ENCODE results near the gene CDH22. TPM values are rescaled to one million over a fixed set of nuclear protein-coding genes. Genes with fewer than 3 reads are reported as not detected.

Gene CDH22
- total and polyA plus RNA-seq, 4 donors: 0.03 to 0.25 (median 0.09) TPM

- Histone ChIP-seq H3K27me3 (ENCODE audit: control insufficient read depth in 3 of 3, insufficient read depth in 3 of 3, low read length in 2 of 3) (peaks cover 4 to 36% (median 22%) of the 10 kb centered on the region in 3 donors), H3K27ac (ENCODE audit: low read depth in 1 of 2, low read length in 1 of 2) (no peak overlapping the region)
- 82 to 84% methylated on average over 5 of the region's 5 CpGs for WGBS, 2 donors
Measured at GRCh38 chr20:46302106-46302505, 6.2 kb downstream of the CDH22 start.

DNA sequence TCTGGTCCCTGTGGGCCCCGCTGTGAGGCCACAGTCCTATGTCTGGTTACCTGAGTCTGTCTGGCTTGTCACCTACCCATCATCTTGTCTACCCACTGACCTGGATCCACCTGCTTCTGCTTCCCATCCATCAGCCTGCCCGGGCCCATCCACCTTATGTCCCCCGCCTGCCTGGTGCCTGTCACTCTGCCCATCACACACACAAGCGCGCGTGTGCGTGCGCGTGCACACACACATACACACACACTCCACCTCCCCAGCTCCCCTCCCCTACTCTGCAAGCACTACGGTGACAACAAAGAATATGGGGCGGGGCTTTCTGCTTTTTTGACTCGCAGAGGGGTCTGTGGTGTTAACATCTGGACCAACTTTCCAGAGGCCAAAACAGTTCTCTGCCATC is 8.0 kb downstream of the CDH22 start:
- H3K27me3 ChIP-seq (ENCODE audit: control insufficient read depth in 3 of 3, insufficient read depth in 3 of 3, low read length in 2 of 3): peaks cover 0 to 24% (median 11%) of the 10 kb centered on the region in 3 donors
- H3K4me1 ChIP-seq (ENCODE audit: control insufficient read depth in 5 of 5, insufficient read depth in 5 of 5, low read length in 5 of 5): peaks cover 0 to 9% (median 0%) of the 10 kb centered on the region in 5 donors
- no peak overlapping the region for H3K4me3 ChIP-seq
- no peak for ATAC-seq (ENCODE audit: insufficient read depth, low FRiP score)
- WGBS, 2 donors: 83 to 88% methylated on average over 12 of the region's 12 CpGs
- H3K36me3 ChIP-seq (ENCODE audit: control insufficient read depth in 4 of 4, insufficient read depth in 4 of 4, low read length in 4 of 4): no peaks in the 10 kb centered on the region
- no peak overlapping the region for H3K27ac ChIP-seq (ENCODE audit: low read depth in 1 of 2, low read length in 1 of 2)
- H3K9me3 ChIP-seq (ENCODE audit: control insufficient read depth in 4 of 4, insufficient read depth in 3 of 4, low read length in 3 of 4): peaks cover 0 to 1% (median 0%) of the 10 kb centered on the region in 4 donors
- TF ChIP-seq CTCF (IDR thresholded peaks at IDR 0.05; ENCODE audit: control extremely low read depth, extremely low read depth): no peak
- DNase-seq: no peak
- no peak overlapping the region for H3K9ac ChIP-seq (ENCODE audit: insufficient read depth in 1 of 2, low read length in 2 of 2)

More at GRCh38 chr20:46302106-46302505, 6.2 kb downstream of the CDH22 start:
- Histone ChIP-seq H3K4me1 (ENCODE audit: control insufficient read depth in 5 of 5, insufficient read depth in 5 of 5, low read length in 5 of 5) (peaks cover 0 to 20% (median 0%) of the 10 kb centered on the region in 5 donors), H3K36me3 (ENCODE audit: control insufficient read depth in 4 of 4, insufficient read depth in 4 of 4, low read length in 4 of 4) (no peaks in the 10 kb centered on the region), H3K4me3 (no peak overlapping the region), H3K9me3 (ENCODE audit: control insufficient read depth in 4 of 4, insufficient read depth in 3 of 4, low read length in 3 of 4) (peaks cover 0 to 1% (median 0%) of the 10 kb centered on the region in 4 donors), H3K9ac (ENCODE audit: insufficient read depth in 1 of 2, low read length in 2 of 2) (no peak overlapping the region)
- ATAC-seq (ENCODE audit: insufficient read depth, low FRiP score) (no peak), DNase-seq (peak; percentile 50 to 75 (median 61))
- no peak for TF ChIP-seq CTCF (IDR thresholded peaks at IDR 0.05; ENCODE audit: control extremely low read depth, extremely low read depth)

DNA sequence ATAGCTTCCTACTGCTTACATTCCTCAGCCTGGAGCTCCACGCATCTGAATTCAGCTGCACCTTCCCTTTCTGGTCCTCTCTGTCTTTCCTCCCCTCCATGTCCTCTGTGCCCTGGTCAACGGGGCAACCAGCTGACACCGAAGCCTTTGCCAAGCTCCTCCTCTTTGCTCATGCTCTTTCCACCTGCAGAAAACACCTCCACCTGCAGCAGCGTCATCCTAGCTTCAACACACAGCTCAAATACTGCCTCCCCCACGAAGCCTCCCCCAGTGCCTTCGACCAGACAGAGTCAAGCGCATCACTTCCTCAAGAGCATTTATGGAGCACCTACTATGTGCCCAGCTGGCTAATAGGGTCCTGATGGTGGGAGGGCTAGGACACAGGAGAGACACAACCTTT is 9.2 kb downstream of the CDH22 start:
- H3K4me3 ChIP-seq: no peak overlapping the region

More for the DNA sequence above, 9.2 kb downstream of the CDH22 start:
- no peak overlapping the region for H3K9ac ChIP-seq (ENCODE audit: insufficient read depth in 1 of 2, low read length in 2 of 2)
- no peak overlapping the region for H3K27ac ChIP-seq (ENCODE audit: low read depth in 1 of 2, low read length in 1 of 2)
- 57 to 64% methylated on average over 7 of the region's 7 CpGs for WGBS, 2 donors
- H3K36me3 ChIP-seq (ENCODE audit: control insufficient read depth in 4 of 4, insufficient read depth in 4 of 4, low read length in 4 of 4): no peaks in the 10 kb centered on the region
- no peak for TF ChIP-seq CTCF (IDR thresholded peaks at IDR 0.05; ENCODE audit: control extremely low read depth, extremely low read depth)
- no peak for DNase-seq
- H3K27me3 ChIP-seq (ENCODE audit: control insufficient read depth in 3 of 3, insufficient read depth in 3 of 3, low read length in 2 of 3): peaks cover 0 to 26% (median 11%) of the 10 kb centered on the region in 3 donors
- ATAC-seq (ENCODE audit: insufficient read depth, low FRiP score): no peak
- peaks cover 0 to 1% (median 0%) of the 10 kb centered on the region in 4 donors for H3K9me3 ChIP-seq (ENCODE audit: control insufficient read depth in 4 of 4, insufficient read depth in 3 of 4, low read length in 3 of 4)
- H3K4me1 ChIP-seq (ENCODE audit: control insufficient read depth in 5 of 5, insufficient read depth in 5 of 5, low read length in 5 of 5): peaks cover 0 to 9% (median 0%) of the 10 kb centered on the region in 5 donors

All from lung (tissue), 12 donors.